ENCODE measurements around the gene MAP2K5.

- TF ChIP-seq, protein P1, sequence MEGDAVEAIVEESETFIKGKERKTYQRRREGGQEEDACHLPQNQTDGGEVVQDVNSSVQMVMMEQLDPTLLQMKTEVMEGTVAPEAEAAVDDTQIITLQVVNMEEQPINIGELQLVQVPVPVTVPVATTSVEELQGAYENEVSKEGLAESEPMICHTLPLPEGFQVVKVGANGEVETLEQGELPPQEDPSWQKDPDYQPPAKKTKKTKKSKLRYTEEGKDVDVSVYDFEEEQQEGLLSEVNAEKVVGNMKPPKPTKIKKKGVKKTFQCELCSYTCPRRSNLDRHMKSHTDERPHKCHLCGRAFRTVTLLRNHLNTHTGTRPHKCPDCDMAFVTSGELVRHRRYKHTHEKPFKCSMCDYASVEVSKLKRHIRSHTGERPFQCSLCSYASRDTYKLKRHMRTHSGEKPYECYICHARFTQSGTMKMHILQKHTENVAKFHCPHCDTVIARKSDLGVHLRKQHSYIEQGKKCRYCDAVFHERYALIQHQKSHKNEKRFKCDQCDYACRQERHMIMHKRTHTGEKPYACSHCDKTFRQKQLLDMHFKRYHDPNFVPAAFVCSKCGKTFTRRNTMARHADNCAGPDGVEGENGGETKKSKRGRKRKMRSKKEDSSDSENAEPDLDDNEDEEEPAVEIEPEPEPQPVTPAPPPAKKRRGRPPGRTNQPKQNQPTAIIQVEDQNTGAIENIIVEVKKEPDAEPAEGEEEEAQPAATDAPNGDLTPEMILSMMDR (IDR thresholded peaks at IDR 0.05; ENCODE audit: low read depth, low read length), result no peak
- no peak for TF ChIP-seq MYC (IDR thresholded peaks at IDR 0.05; ENCODE audit: low read depth, low read length)
Measured at GRCh38 chr15:67807836-67808235, 265.3 kb downstream of the MAP2K5 start.
